Gastrocnemius medialis (tissue), 4 donors: ENCODE data around the gene ENTHD1. TPM values are rescaled to one million over a fixed set of nuclear protein-coding genes. Genes with fewer than 3 reads are reported as not detected.

Experiments
- ATAC-seq, 2 donors: fragments of 150-250 bp; one replicate each; pipeline ENCODE4 v1.9.1; 2016
- DNase-seq, 2 donors: peaks; one replicate each; pipeline ENCODE4 v3.0.0-alpha.2; 2019
- H3K27ac ChIP-seq, 4 donors: fragments of 200-600 bp; sonication (generic); 1 replicate in 1 of 4; 2 replicates in 3 of 4; pipeline ENCODE4 v1.5.1; 2016 to 2018; ENCODE audit warnings: mild to moderate bottlenecking in 2 of 4, moderate library complexity in 1 of 4
- H3K27me3 ChIP-seq, 3 donors: fragments of 200-600 bp; sonication (generic) in 2 of 3; 1 replicate in 1 of 3; 2 replicates in 2 of 3; pipeline versions ENCODE4 v1.5.1 to v1.6.0; 2016 to 2019; ENCODE audit warnings: mild to moderate bottlenecking in 1 of 3, moderate library complexity in 1 of 3
- H3K36me3 ChIP-seq, 2 donors: fragments of 200-600 bp; sonication (generic) in 1 of 2; one replicate each; pipeline ENCODE4 v1.5.1; 2017 to 2018
- H3K4me1 ChIP-seq, 2 donors: fragments of 200-600 bp; sonication (generic) in 1 of 2; one replicate each; pipeline ENCODE4 v1.5.1; 2016 to 2017; ENCODE audit warnings: mild to moderate bottlenecking in 2 of 2
- H3K4me3 ChIP-seq, 4 donors: fragments of 200-600 bp; sonication (generic) in 3 of 4; 1 replicate in 1 of 4; 2 replicates in 3 of 4; pipeline ENCODE4 v1.5.1; 2016 to 2019; ENCODE audit warnings: mild to moderate bottlenecking in 2 of 4
- H3K9me3 ChIP-seq, 3 donors: fragments of 200-600 bp; sonication (generic) in 2 of 3; 1 replicate in 1 of 3; 2 replicates in 2 of 3; pipeline ENCODE4 v1.5.1; 2016 to 2019
- CTCF ChIP-seq, 5 experiments: fragments of 450-650 bp in 3 of 5; fragments of 200-600 bp in 2 of 5; sonication (generic) in 2 of 5; IDR thresholded peaks in 4 of 5; conservative IDR thresholded peaks in 1 of 5; 1 replicate in 4 of 5; 2 replicates in 1 of 5; pipeline ENCODE4 v1.5.1; 2016 to 2019; ENCODE audit warnings: antibody characterized with exemption in 5 of 5, mild to moderate bottlenecking in 3 of 5, moderate library complexity in 3 of 5
- POLR2A ChIP-seq, 2 donors: fragments of 450-650 bp; IDR thresholded peaks; one replicate each; pipeline ENCODE4 v1.6.1; 2017; ENCODE audit warnings: antibody characterized with exemption in 2 of 2, mild to moderate bottlenecking in 2 of 2, moderate library complexity in 2 of 2
- in situ Hi-C, 4 donors: fragments of 200-750 bp; cut with MboI; loops; one replicate each; pipeline versions ENCODE4 v1.15.0 to v1.8.0; 2017; ENCODE audit warnings: low sequenced_read_pairs in 4 of 4
- intact Hi-C: fragments of 100-400 bp; cut with DNase I; formaldehyde crosslinking; loops from one replicate; pipeline ENCODE4 v1.15.1; 2023; ENCODE audit warnings: low total_unique reads
- total RNA-seq, 4 donors: library from RNA; depleted of rRNA; stranded (reverse); fragments of >200 nt; gene quantifications; one replicate each; pipeline versions ENCODE4 v1.1.0 to v1.2.3, GENCODE V29; 2016

The ENTHD1 gene
- total RNA-seq, 4 donors from 2014 or later, result not detected

GRCh38 chr22:39724390-39724789 lies 169.2 kb downstream of the ENTHD1 start:
- Histone ChIP-seq H3K27ac (no peak overlapping the region), H3K4me1 (no peaks in the 10 kb centered on the region), H3K9me3 (no peaks in the 10 kb centered on the region), H3K4me3 (no peak overlapping the region), H3K36me3 (no peaks in the 10 kb centered on the region), H3K27me3 (peaks cover 0 to under 1% (median 0%) of the 10 kb centered on the region in 3 donors)
- DNase-seq (no peak), ATAC-seq (no peak)
- in situ Hi-C loops (no loop called here), intact Hi-C loops (no loop called here)
- TF ChIP-seq POLR2A (IDR thresholded peaks at IDR 0.05), result no peak
- no peak for TF ChIP-seq CTCF (IDR thresholded peaks at IDR 0.05 in 4 of 5, conservative IDR thresholded peaks at IDR 0.05 in 1 of 5)

- no peak for TF ChIP-seq CTCF (IDR thresholded peaks at IDR 0.05 in 4 of 5, conservative IDR thresholded peaks at IDR 0.05 in 1 of 5)
- no peak for TF ChIP-seq POLR2A (IDR thresholded peaks at IDR 0.05)
- in situ Hi-C loops (no loop called here), intact Hi-C loops (no loop called here)
- no peaks in the 10 kb centered on the region for H3K27me3 ChIP-seq
- H3K9me3 ChIP-seq, result no peaks in the 10 kb centered on the region
- no peaks in the 10 kb centered on the region for H3K36me3 ChIP-seq
- no peak overlapping the region for H3K27ac ChIP-seq
- no peak for ATAC-seq
- H3K4me1 ChIP-seq, result no peaks in the 10 kb centered on the region
- no peak for DNase-seq
- no peak overlapping the region for H3K4me3 ChIP-seq
Measured at GRCh38 chr22:39723899-39724351, 169.6 kb downstream of the ENTHD1 start.

- TF ChIP-seq CTCF (IDR thresholded peaks at IDR 0.05 in 4 of 5, conservative IDR thresholded peaks at IDR 0.05 in 1 of 5) (no peak), POLR2A (IDR thresholded peaks at IDR 0.05) (no peak)
- Histone ChIP-seq H3K36me3 (no peaks in the 10 kb centered on the region), H3K27ac (no peak overlapping the region), H3K4me1 (no peaks in the 10 kb centered on the region), H3K27me3 (no peaks in the 10 kb centered on the region), H3K4me3 (no peak overlapping the region), H3K9me3 (no peaks in the 10 kb centered on the region)
- DNase-seq (no peak), ATAC-seq (no peak)
- intact Hi-C loops, result no loop called here
- in situ Hi-C loops, result no loop called here
Measured at GRCh38 chr22:39723463-39723862, 170.1 kb downstream of the ENTHD1 start.

- no peaks in the 10 kb centered on the region for H3K27me3 ChIP-seq
- no peak overlapping the region for H3K4me3 ChIP-seq
- intact Hi-C loops (no loop called here), in situ Hi-C loops (no loop called here)
- DNase-seq (no peak), ATAC-seq (no peak)
- no peaks in the 10 kb centered on the region for H3K9me3 ChIP-seq
- TF ChIP-seq CTCF (IDR thresholded peaks at IDR 0.05 in 4 of 5, conservative IDR thresholded peaks at IDR 0.05 in 1 of 5) (no peak), POLR2A (IDR thresholded peaks at IDR 0.05) (no peak)
- H3K36me3 ChIP-seq, result no peaks in the 10 kb centered on the region
- H3K4me1 ChIP-seq, result no peaks in the 10 kb centered on the region
- no peak overlapping the region for H3K27ac ChIP-seq
Measured at GRCh38 chr22:39722501-39722900, 171.1 kb downstream of the ENTHD1 start.

- in situ Hi-C loops, result no loop called here
- Histone ChIP-seq H3K9me3 (no peaks in the 10 kb centered on the region), H3K27me3 (no peaks in the 10 kb centered on the region), H3K4me1 (no peaks in the 10 kb centered on the region), H3K36me3 (no peaks in the 10 kb centered on the region), H3K4me3 (no peak overlapping the region), H3K27ac (no peak overlapping the region)
- DNase-seq (no peak), ATAC-seq (no peak)
- intact Hi-C loops, result no loop called here
- TF ChIP-seq POLR2A (IDR thresholded peaks at IDR 0.05) (no peak), CTCF (IDR thresholded peaks at IDR 0.05 in 4 of 5, conservative IDR thresholded peaks at IDR 0.05 in 1 of 5) (no peak)
Measured at GRCh38 chr22:39722032-39722325, 171.6 kb downstream of the ENTHD1 start.
